Natural killer cell (primary cell): ENCODE measurements around the gene DENND1A. TPM values are rescaled to one million over a fixed set of nuclear protein-coding genes. Genes with fewer than 3 reads are reported as not detected.

ENCODE experiments used
- ATAC-seq, 3 donors: fragments of 150-1000 bp in 2 of 3; fragments of 200-7000 bp in 1 of 3; cut with Tn5 transposase; 1 replicate in 1 of 3; 2 replicates in 2 of 3; pipeline ENCODE4 v1.10.0; 2021; ENCODE audit warnings: mild to moderate bottlenecking in 2 of 3, moderate library complexity in 2 of 3
- DNase-seq, 2 donors: peaks; one replicate each; pipeline versions ENCODE4 v3.0.0 to v3.0.0-alpha.2; 2013 to 2021; ENCODE audit warnings: mixed read lengths in 1 of 2
- H3K27ac ChIP-seq: one replicate; pipeline ENCODE4 v1.5.1; 2013; ENCODE audit warnings: mild to moderate bottlenecking, low read length
- H3K27me3 ChIP-seq: one replicate; pipeline ENCODE4 v1.6.1; 2013; ENCODE audit warnings: low read length; ENCODE audit not compliant: control insufficient read depth, insufficient read depth
- H3K36me3 ChIP-seq: one replicate; pipeline ENCODE4 v1.6.1; 2013; ENCODE audit warnings: low read length; ENCODE audit not compliant: control insufficient read depth, insufficient read depth
- H3K4me1 ChIP-seq: one replicate; pipeline ENCODE4 v1.6.1; 2013; ENCODE audit warnings: low read length; ENCODE audit not compliant: control insufficient read depth, insufficient read depth
- H3K4me3 ChIP-seq: one replicate; pipeline ENCODE4 v1.5.1; 2013; ENCODE audit warnings: low read length
- H3K9me3 ChIP-seq: one replicate; pipeline ENCODE4 v1.6.1; 2013; ENCODE audit warnings: low read length; ENCODE audit not compliant: control insufficient read depth, insufficient read depth
- H3K27ac Mint-ChIP-seq, 2 donors: one replicate each; pipeline ENCODE4 v1.8.0; 2022; ENCODE audit warnings: mild to moderate bottlenecking in 2 of 2, mixed read lengths in 2 of 2, moderate library complexity in 1 of 2
- H3K27me3 Mint-ChIP-seq, 2 donors: one replicate each; pipeline ENCODE4 v1.8.0; 2022; ENCODE audit warnings: low read depth in 2 of 2, mixed read lengths in 2 of 2
- H3K36me3 Mint-ChIP-seq: one replicate; pipeline ENCODE4 v1.8.0; 2022; ENCODE audit warnings: mixed read lengths
- H3K4me1 Mint-ChIP-seq, 2 donors: one replicate each; pipeline ENCODE4 v1.8.0; 2022; ENCODE audit warnings: mixed read lengths in 2 of 2
- H3K4me3 Mint-ChIP-seq: one replicate; pipeline ENCODE4 v1.8.0; 2022; ENCODE audit warnings: mild to moderate bottlenecking, moderate library complexity, mixed read lengths
- H3K9me3 Mint-ChIP-seq, 2 donors: one replicate each; pipeline ENCODE4 v1.8.0; 2022; ENCODE audit warnings: mixed read lengths in 2 of 2
- WGBS: methylation state at CpG from one replicate; pipeline ENCODE4 v1.1.7; 2013; ENCODE audit warnings: missing lambda C conversion rate; ENCODE audit not compliant: insufficient coverage; 5-methylcytosine and 5-hydroxymethylcytosine counted together
- intact Hi-C: fragments of 100-400 bp; cut with micrococcal nuclease; formaldehyde crosslinking; loops from one replicate; pipeline ENCODE4 v1.14.2; 2022
- total RNA-seq, 4 donors: library from RNA; stranded (reverse); fragments of 120-200 nt in 1 of 4; gene quantifications; one replicate each; pipeline versions ENCODE4 v1.2.3 to v1.2.4, GENCODE V29; 2013 to 2022
- TF ChIP-seq, protein P1 (sequence below): fragments of 200-600 bp; IDR thresholded peaks from one replicate; pipeline ENCODE4 v1.8.0; 2022; ENCODE audit warnings: antibody characterized with exemption

The DENND1A gene
- total RNA-seq, 3 donors from 2014 or later (not counting 1 experiment from before 2014, with no cell fraction given) = 27.8 to 37.6 (median 30.9) TPM

GRCh38 chr9:123974471-123974870 lies 44.5 kb upstream of the DENND1A start:
- H3K27me3 ChIP-seq = no peaks in the 10 kb centered on the region
- H3K9me3 ChIP-seq = no peaks in the 10 kb centered on the region
- Mint-ChIP-seq H3K27ac (no peak overlapping the region), H3K36me3 (no peaks in the 10 kb centered on the region), H3K9me3 (no peaks in the 10 kb centered on the region), H3K4me3 (no peak overlapping the region), H3K4me1 (no peaks in the 10 kb centered on the region), H3K27me3 (peaks cover 8 to 11% of the 10 kb centered on the region in 2 donors)
- TF ChIP-seq, protein P1, sequence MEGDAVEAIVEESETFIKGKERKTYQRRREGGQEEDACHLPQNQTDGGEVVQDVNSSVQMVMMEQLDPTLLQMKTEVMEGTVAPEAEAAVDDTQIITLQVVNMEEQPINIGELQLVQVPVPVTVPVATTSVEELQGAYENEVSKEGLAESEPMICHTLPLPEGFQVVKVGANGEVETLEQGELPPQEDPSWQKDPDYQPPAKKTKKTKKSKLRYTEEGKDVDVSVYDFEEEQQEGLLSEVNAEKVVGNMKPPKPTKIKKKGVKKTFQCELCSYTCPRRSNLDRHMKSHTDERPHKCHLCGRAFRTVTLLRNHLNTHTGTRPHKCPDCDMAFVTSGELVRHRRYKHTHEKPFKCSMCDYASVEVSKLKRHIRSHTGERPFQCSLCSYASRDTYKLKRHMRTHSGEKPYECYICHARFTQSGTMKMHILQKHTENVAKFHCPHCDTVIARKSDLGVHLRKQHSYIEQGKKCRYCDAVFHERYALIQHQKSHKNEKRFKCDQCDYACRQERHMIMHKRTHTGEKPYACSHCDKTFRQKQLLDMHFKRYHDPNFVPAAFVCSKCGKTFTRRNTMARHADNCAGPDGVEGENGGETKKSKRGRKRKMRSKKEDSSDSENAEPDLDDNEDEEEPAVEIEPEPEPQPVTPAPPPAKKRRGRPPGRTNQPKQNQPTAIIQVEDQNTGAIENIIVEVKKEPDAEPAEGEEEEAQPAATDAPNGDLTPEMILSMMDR = no peak
- no peak overlapping the region for H3K27ac ChIP-seq
- intact Hi-C loops = loop anchor here (2.0 kb wide), 1 partner anchor 16 kb away; no protein-coding TSS in a partner anchor
- no peaks in the 10 kb centered on the region for H3K4me1 ChIP-seq
- no peak for ATAC-seq
- 84% methylated on average over 12 of the region's 12 CpGs for WGBS
- DNase-seq = no peak
- no peak overlapping the region for H3K4me3 ChIP-seq
- H3K36me3 ChIP-seq = no peaks in the 10 kb centered on the region

GRCh38 chr9:123973590-123974223 lies 43.8 kb upstream of the DENND1A start:
- Histone ChIP-seq H3K27me3 (no peaks in the 10 kb centered on the region), H3K27ac (no peak overlapping the region), H3K9me3 (no peaks in the 10 kb centered on the region), H3K36me3 (no peaks in the 10 kb centered on the region), H3K4me1 (no peaks in the 10 kb centered on the region), H3K4me3 (no peak overlapping the region)
- Mint-ChIP-seq H3K27me3 (peaks cover under 1 to 10% of the 10 kb centered on the region in 2 donors), H3K9me3 (no peaks in the 10 kb centered on the region), H3K36me3 (no peaks in the 10 kb centered on the region), H3K27ac (no peak overlapping the region), H3K4me1 (no peaks in the 10 kb centered on the region), H3K4me3 (no peak overlapping the region)
- WGBS = 83% methylated on average over 9 of the region's 9 CpGs
- no peak for DNase-seq
- ATAC-seq = no peak
- intact Hi-C loops = loop anchor here (2.0 kb wide), 1 partner anchor 17 kb away; no protein-coding TSS in a partner anchor
- TF ChIP-seq, protein P1 = no peak

DNA sequence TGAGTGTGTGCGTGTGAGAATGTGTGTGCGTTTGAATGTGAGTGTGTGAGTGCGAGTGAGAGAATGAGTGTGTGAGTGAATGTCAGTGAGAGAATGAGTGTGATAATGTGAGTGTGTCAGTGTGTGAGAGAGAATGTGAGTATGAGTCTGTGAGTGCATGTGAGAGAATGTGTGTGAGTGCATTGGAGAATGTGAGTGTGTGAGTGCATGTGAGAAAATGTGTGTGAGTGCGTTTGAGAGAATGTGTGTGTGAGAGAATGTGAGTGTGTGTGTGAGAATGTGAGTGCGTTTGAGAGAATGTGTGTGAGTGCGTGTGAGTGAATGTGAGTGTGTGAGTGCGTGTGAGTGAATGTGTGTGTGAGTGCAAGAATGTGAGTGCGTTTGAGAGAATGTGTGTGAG lies 42.7 kb upstream of the DENND1A start:
- Histone ChIP-seq H3K9me3 (no peaks in the 10 kb centered on the region), H3K36me3 (no peaks in the 10 kb centered on the region), H3K4me3 (no peak overlapping the region), H3K27me3 (no peaks in the 10 kb centered on the region), H3K4me1 (no peaks in the 10 kb centered on the region), H3K27ac (no peak overlapping the region)
- Mint-ChIP-seq H3K4me3 (no peak overlapping the region), H3K36me3 (no peaks in the 10 kb centered on the region), H3K9me3 (no peaks in the 10 kb centered on the region), H3K27me3 (peaks cover 0 to 10% of the 10 kb centered on the region in 2 donors), H3K27ac (no peak overlapping the region), H3K4me1 (no peaks in the 10 kb centered on the region)
- 98% methylated on average over 8 of the region's 8 CpGs for WGBS
- intact Hi-C loops = no loop called here
- TF ChIP-seq, protein P1 = no peak
- ATAC-seq = no peak
- DNase-seq = no peak

- intact Hi-C loops = no loop called here
- DNase-seq (no peak), ATAC-seq (no peak)
- Mint-ChIP-seq H3K9me3 (no peaks in the 10 kb centered on the region), H3K36me3 (no peaks in the 10 kb centered on the region), H3K4me1 (peaks cover 0 to 4% of the 10 kb centered on the region in 2 donors), H3K27me3 (peaks cover 18 to 33% of the 10 kb centered on the region in 2 donors), H3K27ac (no peak overlapping the region), H3K4me3 (no peak overlapping the region)
- no peaks in the 10 kb centered on the region for H3K4me1 ChIP-seq
- no peaks in the 10 kb centered on the region for H3K9me3 ChIP-seq
- no peak overlapping the region for H3K27ac ChIP-seq
- peaks cover 2% of the 10 kb centered on the region for H3K27me3 ChIP-seq
- no peaks in the 10 kb centered on the region for H3K36me3 ChIP-seq
- TF ChIP-seq, protein P1 = no peak
- H3K4me3 ChIP-seq = no peak overlapping the region
Observed at GRCh38 chr9:123967323-123967722, 37.4 kb upstream of the DENND1A start.
